ENCODE data around the gene OTOGL. TPM values are rescaled to one million over a fixed set of nuclear protein-coding genes. Genes with fewer than 3 reads are reported as not detected.

Gene OTOGL
- total and polyA plus RNA-seq, 4 donors = 0.09 to 0.71 (median 0.21) TPM

DNA sequence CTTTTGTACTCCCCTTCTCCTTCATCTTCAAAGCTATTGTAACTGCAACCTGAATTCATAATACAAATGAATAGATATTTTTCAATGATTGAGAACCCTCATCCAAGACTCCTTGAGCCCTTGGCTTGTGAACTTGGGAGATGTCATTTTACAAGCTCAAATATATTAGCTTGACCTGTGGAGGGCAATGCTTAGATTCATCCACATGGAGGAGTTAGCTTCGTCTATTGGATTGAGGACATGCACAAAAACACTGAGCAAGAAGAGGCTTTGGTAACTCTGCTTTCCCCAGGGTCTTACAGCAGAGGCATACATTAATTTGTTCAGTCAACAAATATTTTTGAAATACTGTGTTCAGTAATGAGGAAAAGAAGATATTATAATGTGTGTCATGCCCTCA is 101.1 kb downstream of the OTOGL start:
- Histone ChIP-seq H3K27ac (ENCODE audit: low read depth in 1 of 2, low read length in 1 of 2) (no peak overlapping the region), H3K27me3 (ENCODE audit: control insufficient read depth in 3 of 3, insufficient read depth in 3 of 3, low read length in 2 of 3) (no peaks in the 10 kb centered on the region), H3K9ac (ENCODE audit: insufficient read depth in 1 of 2, low read length in 2 of 2) (no peak overlapping the region), H3K4me1 (ENCODE audit: control insufficient read depth in 5 of 5, insufficient read depth in 5 of 5, low read length in 5 of 5) (peaks cover 0 to 7% (median 0%) of the 10 kb centered on the region in 5 donors), H3K4me3 (no peak overlapping the region), H3K36me3 (ENCODE audit: control insufficient read depth in 4 of 4, insufficient read depth in 4 of 4, low read length in 4 of 4) (no peaks in the 10 kb centered on the region), H3K9me3 (ENCODE audit: control insufficient read depth in 4 of 4, insufficient read depth in 3 of 4, low read length in 3 of 4) (no peaks in the 10 kb centered on the region)
- no peak for DNase-seq
- TF ChIP-seq, protein P1, sequence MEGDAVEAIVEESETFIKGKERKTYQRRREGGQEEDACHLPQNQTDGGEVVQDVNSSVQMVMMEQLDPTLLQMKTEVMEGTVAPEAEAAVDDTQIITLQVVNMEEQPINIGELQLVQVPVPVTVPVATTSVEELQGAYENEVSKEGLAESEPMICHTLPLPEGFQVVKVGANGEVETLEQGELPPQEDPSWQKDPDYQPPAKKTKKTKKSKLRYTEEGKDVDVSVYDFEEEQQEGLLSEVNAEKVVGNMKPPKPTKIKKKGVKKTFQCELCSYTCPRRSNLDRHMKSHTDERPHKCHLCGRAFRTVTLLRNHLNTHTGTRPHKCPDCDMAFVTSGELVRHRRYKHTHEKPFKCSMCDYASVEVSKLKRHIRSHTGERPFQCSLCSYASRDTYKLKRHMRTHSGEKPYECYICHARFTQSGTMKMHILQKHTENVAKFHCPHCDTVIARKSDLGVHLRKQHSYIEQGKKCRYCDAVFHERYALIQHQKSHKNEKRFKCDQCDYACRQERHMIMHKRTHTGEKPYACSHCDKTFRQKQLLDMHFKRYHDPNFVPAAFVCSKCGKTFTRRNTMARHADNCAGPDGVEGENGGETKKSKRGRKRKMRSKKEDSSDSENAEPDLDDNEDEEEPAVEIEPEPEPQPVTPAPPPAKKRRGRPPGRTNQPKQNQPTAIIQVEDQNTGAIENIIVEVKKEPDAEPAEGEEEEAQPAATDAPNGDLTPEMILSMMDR (IDR thresholded peaks at IDR 0.05; ENCODE audit: control extremely low read depth, extremely low read depth) = no peak
- WGBS, 2 donors = 88 to 96% methylated on average over 1 of the region's 1 CpG
- no peak for ATAC-seq (ENCODE audit: insufficient read depth, low FRiP score)

DNA sequence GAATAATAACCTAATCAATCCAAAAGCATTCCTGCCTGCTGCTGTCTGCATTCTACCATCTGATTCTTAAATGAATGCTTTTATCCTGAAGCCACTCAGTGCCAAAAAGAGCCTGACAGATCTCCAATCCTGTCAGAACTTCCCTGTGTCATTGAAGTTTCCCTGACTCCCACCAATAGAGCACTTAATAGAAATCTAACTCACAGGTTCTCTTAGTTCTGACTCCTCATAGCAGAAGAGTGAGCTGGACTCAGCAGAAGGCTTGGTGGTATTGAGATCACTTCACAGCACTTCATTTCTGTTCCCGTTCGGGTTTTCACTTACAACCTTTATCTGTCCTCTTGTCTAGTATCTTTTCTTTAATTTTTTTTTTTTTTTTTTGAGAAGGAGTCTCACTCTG is 102.6 kb downstream of the OTOGL start:
- Histone ChIP-seq H3K9ac (ENCODE audit: insufficient read depth in 1 of 2, low read length in 2 of 2) (no peak overlapping the region), H3K4me3 (no peak overlapping the region), H3K4me1 (ENCODE audit: control insufficient read depth in 5 of 5, insufficient read depth in 5 of 5, low read length in 5 of 5) (peaks cover 0 to 13% (median 0%) of the 10 kb centered on the region in 5 donors), H3K27me3 (ENCODE audit: control insufficient read depth in 3 of 3, insufficient read depth in 3 of 3, low read length in 2 of 3) (no peaks in the 10 kb centered on the region), H3K9me3 (ENCODE audit: control insufficient read depth in 4 of 4, insufficient read depth in 3 of 4, low read length in 3 of 4) (no peaks in the 10 kb centered on the region), H3K27ac (ENCODE audit: low read depth in 1 of 2, low read length in 1 of 2) (no peak overlapping the region), H3K36me3 (ENCODE audit: control insufficient read depth in 4 of 4, insufficient read depth in 4 of 4, low read length in 4 of 4) (no peaks in the 10 kb centered on the region)
- 83 to 96% methylated on average over 2 of the region's 2 CpGs for WGBS, 2 donors
- ATAC-seq (ENCODE audit: insufficient read depth, low FRiP score) (no peak), DNase-seq (no peak)
- TF ChIP-seq, protein P1 (IDR thresholded peaks at IDR 0.05; ENCODE audit: control extremely low read depth, extremely low read depth) = no peak

DNA sequence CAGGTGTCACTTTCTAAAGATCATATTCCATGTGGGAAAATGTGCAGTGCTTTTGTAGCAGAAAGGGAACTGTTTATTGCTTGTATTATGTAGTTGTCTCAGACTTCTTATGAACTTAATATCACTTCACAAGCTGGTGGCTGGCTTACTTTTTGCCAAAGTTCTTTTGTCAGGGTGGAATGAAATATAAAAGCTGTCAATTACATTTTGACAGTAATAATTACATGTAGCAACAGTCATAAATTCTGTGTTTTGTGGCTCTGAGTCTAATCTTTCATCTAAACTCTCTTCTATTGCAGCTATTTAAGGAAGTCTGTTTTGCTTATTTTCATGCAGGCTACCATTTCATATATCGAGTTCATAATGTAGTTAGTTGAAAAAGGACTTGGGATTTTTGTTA is 106.6 kb downstream of the OTOGL start:
- Histone ChIP-seq H3K4me3 (no peak overlapping the region), H3K36me3 (ENCODE audit: control insufficient read depth in 4 of 4, insufficient read depth in 4 of 4, low read length in 4 of 4) (no peaks in the 10 kb centered on the region), H3K9me3 (ENCODE audit: control insufficient read depth in 4 of 4, insufficient read depth in 3 of 4, low read length in 3 of 4) (no peaks in the 10 kb centered on the region), H3K27ac (ENCODE audit: low read depth in 1 of 2, low read length in 1 of 2) (no peak overlapping the region), H3K9ac (ENCODE audit: insufficient read depth in 1 of 2, low read length in 2 of 2) (no peak overlapping the region), H3K4me1 (ENCODE audit: control insufficient read depth in 5 of 5, insufficient read depth in 5 of 5, low read length in 5 of 5) (peaks cover 0 to 23% (median 0%) of the 10 kb centered on the region in 5 donors), H3K27me3 (ENCODE audit: control insufficient read depth in 3 of 3, insufficient read depth in 3 of 3, low read length in 2 of 3) (no peaks in the 10 kb centered on the region)
- WGBS, 2 donors = 8 to 34% methylated on average over 1 of the region's 1 CpG
- ATAC-seq (ENCODE audit: insufficient read depth, low FRiP score) (no peak), DNase-seq (no peak)
- TF ChIP-seq, protein P1 (IDR thresholded peaks at IDR 0.05; ENCODE audit: control extremely low read depth, extremely low read depth) = no peak

DNA sequence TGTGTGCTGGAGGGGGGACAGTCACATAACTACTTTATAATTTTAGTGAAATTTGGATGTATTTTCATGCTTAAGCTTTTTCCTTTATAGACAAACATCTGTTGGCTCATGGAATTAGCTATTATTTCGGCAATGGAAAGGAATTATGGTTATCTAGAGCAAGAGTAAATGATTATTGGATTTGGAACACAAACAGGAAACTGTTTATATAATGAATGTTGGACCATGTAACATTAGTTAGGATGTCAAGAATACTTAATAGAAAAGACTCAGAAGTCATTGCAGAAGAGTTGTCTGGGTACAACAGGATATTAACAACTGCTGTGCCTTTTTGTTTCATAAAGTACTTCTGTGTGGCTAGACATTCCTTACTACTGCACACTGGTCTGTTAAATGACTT is 108.7 kb downstream of the OTOGL start:
- 54 to 67% methylated on average over 1 of the region's 1 CpG for WGBS, 2 donors
- Histone ChIP-seq H3K4me3 (no peak overlapping the region), H3K27ac (ENCODE audit: low read depth in 1 of 2, low read length in 1 of 2) (no peak overlapping the region), H3K9me3 (ENCODE audit: control insufficient read depth in 4 of 4, insufficient read depth in 3 of 4, low read length in 3 of 4) (no peaks in the 10 kb centered on the region), H3K36me3 (ENCODE audit: control insufficient read depth in 4 of 4, insufficient read depth in 4 of 4, low read length in 4 of 4) (no peaks in the 10 kb centered on the region), H3K27me3 (ENCODE audit: control insufficient read depth in 3 of 3, insufficient read depth in 3 of 3, low read length in 2 of 3) (no peaks in the 10 kb centered on the region), H3K9ac (ENCODE audit: insufficient read depth in 1 of 2, low read length in 2 of 2) (no peak overlapping the region), H3K4me1 (ENCODE audit: control insufficient read depth in 5 of 5, insufficient read depth in 5 of 5, low read length in 5 of 5) (peaks cover 0 to 23% (median 0%) of the 10 kb centered on the region in 5 donors)
- DNase-seq (peak in 2 of 3 donors; percentile 37 to 64), ATAC-seq (ENCODE audit: insufficient read depth, low FRiP score) (no peak)
- TF ChIP-seq, protein P1 (IDR thresholded peaks at IDR 0.05; ENCODE audit: control extremely low read depth, extremely low read depth) = no peak
